Left hindlimb (tissue), 1 donor: ENCODE results near the gene RASSF5.
"Not testable (repeated sequence)": the region's sequence is repeated elsewhere in the genome, so short reads cannot be mapped to it uniquely, and the experiment has no call there.

Experiments used
- DNase-seq: peaks from one replicate; pipeline ENCODE4 v3.0.0-alpha.2; 2018

RASSF5 gene

DNA sequence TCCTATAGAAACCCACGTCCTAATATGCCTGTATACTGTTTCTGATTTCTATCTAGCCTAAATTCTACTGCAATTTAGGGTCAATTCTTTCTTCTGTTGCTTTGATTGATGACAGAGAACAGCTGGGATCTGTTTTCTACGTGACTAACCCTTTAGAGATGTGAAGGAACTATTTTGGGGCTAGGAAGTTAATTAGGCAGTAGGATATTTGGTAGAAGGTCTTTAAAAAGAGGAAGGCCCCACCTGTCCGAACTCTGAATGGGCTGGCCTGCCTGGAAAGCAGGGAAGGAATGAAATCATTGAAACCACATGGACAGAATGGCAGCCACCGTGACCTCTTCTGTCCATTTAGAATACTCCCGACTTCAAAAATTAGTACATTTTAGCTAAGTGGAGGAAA, 83.9 kb downstream of the RASSF5 start:
- no peak for DNase-seq

DNA sequence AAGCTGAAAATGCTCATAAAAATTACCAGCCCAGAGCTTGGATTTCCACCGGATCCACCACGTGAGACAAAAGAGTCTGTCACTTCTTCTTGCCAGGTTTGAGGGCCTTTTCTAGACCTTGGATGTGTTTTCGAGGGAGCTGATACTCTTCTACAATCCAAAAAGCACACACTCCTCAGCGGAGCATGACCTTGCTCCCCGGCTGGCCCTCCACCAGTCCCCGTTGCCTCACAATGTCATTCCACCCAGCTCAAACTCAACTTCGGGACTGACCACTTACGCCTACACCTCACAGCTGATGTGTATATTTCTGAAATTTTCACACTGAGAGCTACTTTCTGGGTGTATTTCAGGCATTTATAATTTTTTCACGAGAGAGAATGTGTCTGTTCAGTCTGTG, 84.4 kb downstream of the RASSF5 start:
- no peak for DNase-seq

DNA sequence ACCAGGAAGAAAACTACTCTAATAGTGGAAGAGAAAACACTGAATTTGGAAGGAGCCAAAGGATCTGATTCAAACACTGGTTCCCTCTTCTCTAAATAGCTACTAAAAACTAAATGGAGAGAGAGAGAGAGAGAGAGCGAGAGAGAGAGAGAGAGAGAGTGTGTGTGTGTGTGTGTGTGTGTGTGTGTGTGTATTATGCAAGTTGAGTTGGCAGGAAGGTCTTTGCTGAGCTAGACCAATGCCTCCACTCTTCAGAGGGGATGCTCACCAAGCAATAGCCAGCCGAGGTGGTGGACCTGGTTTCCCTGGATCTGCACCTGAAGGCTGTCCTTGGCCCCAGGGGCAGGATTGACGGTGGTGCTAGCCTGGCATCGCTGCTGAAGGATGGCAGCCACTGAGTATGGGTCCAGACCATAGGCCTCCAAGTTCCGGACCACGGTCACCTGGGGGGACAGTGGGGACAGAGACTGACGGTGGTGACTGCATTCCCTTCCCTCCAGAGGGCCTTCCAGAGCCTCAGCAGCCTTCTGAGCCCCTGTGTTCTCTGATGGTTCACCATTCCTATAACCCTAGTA, 86.1 kb downstream of the RASSF5 start:
- DNase-seq, result no peak

DNA sequence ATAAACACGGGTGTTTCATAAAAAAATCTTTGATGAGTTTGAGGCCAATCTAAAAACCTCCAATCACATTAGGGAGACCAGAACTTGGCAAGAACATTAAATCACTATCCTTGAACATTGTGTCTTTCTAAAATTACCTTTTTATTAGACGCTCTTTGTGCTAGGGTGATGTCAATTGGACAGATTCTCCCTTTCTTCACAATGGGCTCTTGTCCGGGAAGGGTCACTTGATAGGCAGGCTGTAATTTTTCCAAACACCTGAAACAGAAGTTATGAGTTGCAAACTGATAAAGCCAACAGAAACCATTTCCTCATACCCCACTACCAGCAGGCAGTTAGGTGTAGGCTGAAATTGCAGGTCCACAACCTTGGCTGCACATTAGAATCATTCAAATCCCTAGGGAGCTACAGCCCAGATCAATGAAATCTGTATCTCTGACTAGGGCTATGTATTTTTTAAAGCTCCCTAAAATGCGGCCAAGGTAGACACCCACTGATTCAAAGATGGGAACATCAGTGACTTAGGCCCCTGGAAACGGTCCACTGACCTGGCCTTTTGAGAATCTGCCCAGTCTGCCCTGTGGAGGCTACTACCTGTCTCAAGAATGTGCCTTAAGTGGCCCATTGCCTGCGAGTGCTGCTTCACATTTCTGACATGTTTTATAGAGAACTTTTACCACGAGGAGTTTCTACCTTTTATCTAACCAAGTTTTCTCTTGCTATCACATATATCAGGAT, 88.4 kb downstream of the RASSF5 start:
- DNase-seq, result no peak

DNA sequence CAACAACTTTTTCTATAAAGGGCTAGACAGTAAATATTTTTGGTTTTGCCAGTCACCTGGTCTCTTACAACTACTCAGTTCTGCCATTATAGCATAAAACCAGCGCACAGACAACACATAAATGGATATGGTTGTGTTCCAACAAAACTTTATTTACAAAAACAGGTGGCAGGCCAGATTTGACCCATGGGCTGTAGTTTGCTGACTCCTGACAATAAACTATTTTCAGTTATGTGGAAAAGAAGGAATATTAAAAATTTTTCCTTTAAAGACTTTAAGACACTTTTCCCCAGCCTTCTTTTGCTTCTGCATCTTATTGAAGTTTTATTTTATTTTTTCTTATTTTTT, 89.0 kb downstream of the RASSF5 start:
- DNase-seq, result no peak

DNA sequence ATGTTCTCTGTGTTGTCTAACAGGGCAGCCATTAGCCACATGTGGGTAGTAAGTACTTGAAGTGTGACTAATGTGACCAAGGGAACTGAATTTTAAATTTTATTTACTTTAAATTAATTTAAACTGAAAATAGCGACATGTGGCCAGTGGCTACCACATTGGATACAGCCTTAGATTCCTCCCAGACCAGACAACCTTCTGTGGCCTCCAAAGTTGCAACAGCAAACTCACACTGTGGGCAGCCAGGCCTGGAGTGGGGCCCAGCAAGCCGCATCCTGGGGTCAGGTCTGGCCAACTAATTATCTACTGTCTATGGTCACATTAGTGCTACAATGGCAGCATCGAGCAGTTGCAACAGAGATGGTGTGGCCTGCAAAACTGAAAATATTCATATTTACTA, 93.2 kb downstream of the RASSF5 start:
- DNase-seq, result peak; percentile 57

DNA sequence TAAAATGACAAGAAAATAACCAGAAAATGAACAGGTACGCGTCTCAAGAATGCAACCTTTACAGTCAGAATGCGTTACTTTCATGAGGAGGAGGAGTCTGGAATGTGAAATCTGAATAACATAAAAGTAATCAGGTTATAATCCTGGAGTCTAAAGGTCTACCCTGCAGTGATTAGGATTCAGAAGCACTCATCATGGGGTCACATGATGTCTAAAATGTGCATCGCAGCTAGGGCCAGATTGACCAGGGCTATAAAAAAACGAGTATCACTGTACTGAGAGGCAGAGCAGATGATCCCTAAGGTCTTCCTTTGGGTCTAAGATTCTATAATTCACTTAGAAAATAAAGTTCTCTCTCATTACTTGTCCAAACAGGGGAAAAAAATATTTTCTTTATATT, 97.5 kb downstream of the RASSF5 start:
- no peak for DNase-seq

DNA sequence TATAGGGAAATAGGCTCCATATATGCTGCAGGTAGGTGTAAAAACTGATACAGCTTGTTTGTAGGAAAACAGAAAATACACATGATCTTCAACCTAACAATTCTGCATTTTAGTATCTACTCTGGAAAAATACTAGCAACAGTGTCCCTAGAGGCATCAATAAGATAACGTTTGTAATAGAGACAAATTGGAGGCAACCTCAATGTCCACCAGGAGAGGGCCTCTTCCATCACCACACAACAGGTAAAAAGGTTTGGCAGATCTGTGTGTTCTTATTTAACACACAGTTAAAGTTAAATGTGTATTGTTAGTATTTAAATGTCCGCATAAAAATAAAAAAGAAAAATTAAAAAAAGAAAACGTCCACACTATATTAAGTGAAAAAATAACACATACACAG, 99.5 kb downstream of the RASSF5 start:
- DNase-seq, result no peak

DNA sequence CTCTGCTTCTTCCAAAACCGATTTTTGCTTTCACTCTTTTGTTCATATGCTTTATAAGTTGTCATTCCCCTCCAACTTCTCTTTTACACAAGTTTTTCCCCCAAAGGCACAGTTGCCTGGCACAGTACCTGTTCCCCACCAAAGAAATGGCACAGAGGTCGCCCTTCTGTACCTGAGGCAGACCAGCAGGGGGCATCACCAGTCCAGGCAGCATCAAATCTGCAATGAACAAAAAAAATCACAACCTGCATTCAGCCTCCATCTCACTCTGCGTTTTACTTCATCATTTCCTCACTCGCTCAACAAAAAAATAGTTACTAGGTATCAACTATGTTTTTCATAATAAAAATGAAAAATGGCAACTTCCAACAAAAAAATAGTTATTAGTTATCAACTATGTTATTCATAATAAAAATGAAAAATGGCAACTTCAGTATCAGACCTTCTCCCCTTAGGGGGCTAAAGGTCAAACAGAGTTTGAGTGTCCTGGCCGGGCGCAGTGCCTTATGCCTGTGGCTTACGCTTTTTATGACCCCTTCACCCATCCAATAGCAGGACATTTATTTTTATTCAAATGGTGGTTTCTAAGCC, 100.9 kb downstream of the RASSF5 start:
- DNase-seq, result no peak

DNA sequence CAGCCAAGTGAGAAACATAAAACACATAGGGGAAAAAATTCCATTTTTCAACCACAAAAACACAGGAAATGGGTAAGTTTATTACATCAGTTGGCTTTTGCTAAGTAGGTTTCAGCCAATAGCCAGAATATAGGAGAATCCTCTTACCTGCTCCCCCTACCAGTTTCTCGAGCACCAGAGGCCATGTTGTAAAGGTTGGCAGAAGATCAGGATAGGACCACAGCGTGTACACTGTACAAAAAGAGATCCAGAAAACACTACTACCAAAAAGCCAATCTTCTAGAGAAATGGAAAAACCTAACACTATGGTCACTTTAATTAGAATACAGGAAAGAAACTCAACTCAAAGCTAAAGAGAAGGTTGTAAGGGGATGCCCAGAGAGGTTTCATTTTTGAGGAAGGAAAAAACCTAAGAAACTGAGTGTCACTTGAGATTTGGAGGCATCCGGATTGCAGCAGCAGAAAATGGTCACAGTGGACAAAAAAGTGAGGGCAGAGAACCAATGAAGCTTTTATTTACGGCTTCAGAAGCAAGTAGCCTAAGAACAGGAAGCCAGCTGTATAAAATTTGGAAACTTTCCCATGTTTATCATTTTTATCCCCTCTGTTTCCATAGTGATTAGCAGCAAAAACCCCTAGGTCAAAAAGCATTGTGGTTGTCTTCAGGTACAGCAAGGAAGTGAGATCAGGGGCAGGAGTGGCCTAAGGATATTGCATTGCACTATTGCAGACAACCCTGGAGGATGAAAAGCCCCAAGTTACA, 102.1 kb downstream of the RASSF5 start:
- DNase-seq, result no peak

DNA sequence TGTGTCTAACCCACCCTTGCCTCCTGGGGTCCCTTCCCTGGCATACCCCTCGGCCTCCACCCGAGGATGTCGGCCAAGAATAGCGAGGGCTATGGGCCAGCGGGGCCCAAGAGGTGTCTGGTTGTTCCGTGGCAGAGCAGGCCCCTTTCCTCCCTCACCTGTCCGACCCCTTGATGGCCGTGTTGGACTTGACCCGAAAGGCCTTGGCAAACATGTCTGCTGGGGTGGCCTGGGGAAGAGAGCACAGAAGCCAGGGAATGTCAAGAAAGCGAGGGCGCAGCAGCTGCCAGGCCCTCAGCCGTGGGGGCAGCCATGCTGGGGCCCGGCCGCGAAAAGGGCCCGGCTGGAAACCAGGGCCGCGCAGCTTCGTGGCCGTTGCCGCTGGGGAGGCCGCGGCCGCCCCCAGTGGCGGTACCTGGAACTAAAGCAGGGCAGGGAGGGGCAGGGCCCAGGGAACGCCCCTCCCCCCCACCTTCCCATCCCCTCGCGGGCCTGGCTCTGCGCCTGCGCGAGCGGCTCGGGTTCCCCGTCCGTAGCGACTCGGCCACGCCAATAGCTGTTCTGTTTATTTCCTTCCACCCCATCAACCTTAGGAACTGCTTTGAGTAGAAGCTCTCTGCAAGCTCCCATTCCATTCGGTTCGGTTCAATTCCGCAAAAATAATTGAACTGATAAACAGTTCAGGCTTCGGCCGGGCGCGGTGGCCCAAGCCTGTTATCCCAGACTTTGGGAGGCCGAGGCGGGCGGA, 105.0 kb downstream of the RASSF5 start, which contains the start of gene EIF2D:
EIF2D (minus strand) TSS at position 337 of the 748 bp plus-strand sequence; CDS start at position 214, 123 bp downstream.
- DNase-seq, result peak; percentile 97

DNA sequence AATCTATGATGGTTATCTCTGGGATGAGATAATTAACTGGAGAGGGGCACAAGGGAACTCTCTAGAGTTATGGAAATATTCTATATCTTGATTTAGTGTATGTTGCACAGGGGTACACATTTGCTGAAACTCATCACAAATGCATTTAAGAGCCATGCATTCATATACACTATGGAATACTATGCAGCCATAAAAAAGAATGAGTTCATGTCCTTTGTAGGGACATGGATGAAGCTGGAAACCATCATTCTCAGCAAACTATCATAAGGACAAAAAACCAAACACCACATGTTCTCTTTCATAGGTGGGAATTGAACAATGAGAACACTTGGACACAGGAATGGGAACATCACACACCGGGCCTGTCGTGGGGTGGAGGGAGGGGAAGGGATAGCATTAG, 119.1 kb downstream of the RASSF5 start:
- not testable (repeated sequence) for DNase-seq

DNA sequence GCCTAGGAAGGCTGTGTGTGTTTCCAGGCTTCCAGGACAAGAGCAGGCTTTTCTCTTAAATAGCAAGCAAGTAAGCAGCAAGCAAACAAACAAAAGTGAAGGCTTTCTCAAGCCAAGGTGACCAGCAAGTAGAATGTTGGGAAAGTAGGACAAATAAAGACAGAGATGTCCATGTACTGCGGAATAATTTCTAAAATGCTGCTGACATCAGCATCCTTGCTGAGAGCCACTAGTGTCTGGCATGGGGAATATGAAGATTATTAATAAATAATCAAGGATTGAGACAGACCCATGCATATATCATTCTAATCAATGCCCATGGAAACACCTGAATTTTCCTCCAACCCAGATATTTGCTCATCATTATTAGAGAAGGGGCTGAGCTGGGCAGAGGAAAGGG, 121.6 kb downstream of the RASSF5 start:
- DNase-seq, result no peak

DNA sequence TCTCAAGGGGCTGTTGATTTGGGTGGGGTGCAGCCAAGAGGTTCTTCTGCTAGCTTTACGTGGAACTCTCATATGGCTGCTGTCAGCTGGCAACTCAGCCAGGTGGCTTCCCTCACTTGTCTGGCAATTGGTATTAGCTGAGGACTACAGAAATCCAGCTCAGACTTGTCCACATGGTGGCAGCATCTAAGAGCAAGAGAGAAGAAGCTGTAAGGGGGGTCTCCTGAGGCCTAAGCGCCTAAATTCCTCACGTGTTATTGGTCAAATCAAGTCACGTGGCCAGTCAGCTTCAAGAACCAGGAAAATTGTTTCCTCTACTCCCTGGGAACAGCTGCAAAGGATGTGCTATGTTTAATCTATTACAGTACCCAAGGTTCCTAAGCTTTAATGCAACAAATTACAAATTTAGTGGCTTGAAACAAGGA, 123.8 kb downstream of the RASSF5 start:
- peak; percentile 71 for DNase-seq

DNA sequence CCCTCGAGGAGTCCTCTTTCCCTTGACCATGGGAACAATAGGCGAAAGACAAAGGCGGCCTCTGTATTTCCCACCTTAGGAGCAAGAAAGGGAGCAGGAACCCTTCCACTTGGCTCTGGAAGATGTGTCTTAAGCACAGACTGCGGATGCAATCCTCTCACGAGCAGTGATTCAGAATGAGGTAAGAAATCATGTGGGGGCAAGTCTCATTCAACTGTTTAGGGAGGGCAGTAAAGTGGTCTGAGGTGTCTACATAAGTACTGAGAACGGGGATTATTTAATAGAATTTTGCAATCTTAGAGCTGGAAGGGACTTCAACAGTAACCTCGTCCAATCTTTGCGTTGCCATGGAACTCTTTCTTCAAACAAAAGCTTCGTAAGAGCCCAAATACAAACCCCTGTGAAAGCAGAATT, 126.4 kb downstream of the RASSF5 start:
- no peak for DNase-seq

DNA sequence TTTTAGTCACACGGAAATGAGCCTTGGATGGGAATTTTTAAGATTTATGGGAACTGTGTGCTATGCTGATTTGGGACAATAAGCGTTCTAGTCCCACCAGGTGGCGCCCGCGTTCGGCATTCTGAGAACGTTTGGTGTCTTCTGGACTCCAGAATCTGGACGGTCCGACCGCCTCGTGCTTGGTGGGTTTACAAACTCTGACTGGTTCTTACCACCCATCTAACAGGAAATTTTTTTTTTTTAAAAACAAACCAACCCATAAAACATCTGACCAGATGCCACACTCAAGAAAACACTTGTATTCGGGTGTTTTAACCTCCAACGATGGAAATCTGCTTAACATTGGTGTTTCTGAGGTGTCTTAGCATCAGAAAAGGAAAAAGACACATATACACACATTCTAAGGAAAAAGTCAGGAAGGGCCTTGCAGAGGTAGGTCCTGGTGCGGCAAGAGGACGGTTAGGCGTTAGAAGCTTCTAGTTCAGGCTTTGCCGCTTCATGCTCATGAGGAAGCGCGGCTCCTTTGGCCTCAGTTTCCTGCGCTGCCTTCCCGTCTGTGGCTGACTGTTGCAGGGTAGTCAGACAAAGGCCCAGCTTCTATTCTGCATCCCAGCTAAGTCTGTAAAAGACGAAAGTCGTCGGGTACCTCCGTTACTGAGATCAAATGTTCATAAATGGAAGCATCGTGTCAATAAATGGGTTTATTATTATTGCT, 127.2 kb downstream of the RASSF5 start:
- peak; percentile 90 for DNase-seq

DNA sequence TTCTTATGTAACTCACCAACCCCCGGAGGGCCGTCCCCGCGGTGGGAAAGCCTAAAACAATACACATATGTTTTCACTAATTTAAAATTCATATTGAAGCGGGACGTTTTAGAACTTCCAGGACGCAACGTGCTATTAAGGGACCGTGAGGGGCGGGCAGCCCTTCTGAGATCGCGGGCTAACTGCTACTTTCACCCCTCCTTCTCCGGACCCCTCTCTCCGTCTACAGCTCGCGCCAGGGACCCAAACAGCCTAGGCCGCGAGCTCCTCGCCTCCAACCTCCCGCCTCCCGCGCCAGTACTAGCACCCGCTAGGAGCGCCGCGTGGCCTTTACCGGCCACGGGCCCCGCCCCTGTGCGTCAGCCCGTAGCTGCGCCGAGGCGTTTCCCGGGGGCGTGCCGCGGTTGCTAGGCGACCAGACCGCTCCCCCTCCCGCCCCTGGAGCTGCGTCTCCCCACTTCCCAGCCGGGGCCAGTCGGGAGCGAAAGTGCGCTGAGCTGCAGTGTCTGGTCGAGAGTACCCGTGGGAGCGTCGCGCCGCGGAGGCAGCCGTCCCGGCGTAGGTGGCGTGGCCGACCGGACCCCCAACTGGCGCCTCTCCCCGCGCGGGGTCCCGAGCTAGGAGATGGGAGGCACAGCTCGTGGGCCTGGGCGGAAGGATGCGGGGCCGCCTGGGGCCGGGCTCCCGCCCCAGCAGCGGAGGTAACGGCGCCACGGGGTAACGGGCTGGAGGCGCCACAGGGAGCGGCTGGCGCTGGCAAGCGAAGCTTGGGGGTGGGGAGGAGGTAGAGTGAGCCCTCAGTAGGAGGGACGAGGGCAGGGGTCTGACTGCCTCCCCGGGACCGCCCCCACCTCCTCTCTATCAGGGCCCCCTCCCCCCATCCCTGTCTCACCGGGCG, 128.0 kb downstream of the RASSF5 start, which contains the start of gene DYRK3:
DYRK3 (plus strand) TSS at position 457 of the 898 bp plus-strand sequence; CDS start at position 625, 168 bp downstream.
- peak; percentile 95 for DNase-seq

DNA sequence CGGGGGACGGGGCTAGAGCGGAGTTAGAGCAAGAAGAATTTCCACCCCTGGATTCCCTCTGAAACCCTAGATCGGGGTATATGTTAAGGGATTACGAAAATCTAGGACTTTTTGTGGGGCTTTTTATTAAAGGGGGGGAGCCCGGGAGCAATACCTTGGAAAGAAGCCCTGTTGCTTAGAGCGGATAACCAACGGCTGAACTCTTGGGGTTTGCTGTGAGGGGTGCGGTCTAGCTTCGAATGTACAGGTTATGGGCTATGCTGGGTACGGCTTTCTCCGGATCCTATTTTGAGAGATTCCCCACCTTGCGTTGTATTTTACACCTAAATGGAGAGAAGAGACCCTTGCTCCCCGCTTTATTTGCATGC, 128.6 kb downstream of the RASSF5 start:
- DNase-seq, result no peak

DNA sequence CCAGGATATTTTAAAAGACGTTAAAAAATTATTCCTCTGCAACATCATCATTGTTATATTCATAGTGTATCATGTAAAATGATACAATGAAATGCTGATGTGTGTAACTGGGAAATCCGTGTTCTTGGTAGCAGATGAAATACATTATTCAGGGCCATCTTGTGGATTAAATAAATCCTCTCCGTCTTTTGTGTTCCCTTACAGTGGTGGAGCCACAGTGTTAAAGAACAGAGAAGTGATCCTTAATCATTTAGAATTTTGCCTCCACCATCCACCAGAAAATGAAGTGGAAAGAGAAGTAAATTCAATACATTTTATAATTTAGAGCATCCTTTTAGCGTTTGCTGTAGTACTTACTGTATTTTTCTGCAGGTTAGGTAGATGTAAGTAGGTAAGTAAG, 129.3 kb downstream of the RASSF5 start:
- DNase-seq, result no peak

DNA sequence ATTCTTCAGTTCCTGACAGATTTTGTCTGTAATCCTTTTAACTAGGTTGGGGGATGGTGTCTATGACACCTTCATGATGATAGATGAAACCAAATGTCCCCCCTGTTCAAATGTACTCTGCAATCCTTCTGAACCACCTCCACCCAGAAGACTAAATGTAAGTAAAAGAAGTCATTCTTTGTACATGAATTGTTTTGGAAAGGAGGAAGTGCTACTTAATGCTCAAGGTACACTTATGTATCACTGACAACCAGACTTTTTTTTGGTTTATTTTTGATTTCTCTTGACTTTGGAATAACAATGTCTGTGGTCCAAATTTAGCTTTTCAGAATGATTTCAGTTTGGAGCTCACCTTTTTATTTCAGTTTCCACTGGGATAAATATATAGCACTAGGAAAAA, 130.3 kb downstream of the RASSF5 start:
- DNase-seq, result no peak
